ENCODE data around the gene TMEM44.

TMEM44 gene, protein sequence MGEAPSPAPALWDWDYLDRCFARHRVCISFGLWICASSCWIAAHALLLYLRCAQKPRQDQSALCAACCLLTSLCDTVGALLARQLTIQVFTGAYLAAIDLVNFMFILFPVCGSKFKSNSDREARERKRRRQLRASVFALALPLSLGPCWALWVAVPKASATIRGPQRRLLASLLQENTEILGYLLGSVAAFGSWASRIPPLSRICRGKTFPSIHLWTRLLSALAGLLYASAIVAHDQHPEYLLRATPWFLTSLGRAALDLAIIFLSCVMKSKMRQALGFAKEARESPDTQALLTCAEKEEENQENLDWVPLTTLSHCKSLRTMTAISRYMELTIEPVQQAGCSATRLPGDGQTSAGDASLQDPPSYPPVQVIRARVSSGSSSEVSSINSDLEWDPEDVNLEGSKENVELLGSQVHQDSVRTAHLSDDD

DNA sequence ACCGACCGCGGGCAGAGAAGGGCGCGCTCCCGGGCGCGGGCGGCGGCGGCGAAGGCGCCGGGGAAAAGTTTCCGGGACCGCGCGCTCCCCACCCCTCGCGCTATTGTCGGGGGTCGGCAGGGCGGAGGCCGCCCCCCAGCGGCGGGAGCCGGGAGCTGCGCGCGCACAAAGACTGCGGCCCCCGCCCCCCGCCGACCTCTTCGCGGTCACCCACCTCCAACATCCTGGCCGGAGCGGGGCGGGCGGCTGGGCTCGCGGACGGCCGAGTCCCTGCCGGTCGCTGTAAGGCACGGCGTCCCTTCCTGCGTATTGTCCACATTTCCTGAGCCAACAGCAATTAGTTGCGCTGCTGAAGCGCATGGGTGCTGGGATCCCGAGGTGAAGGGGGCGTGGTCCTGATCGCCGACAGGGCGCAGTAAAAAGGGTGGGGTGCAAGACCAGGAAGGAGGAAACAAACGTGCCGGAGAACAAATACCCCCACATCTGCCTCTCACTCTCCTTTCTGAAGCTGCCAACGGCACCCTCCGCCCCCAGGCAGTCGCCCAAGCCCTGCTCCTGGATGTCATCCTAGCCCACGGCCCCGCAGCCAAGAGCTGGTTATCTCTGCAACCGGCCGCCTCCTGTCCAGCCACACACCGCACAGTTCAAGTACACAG, at the start of gene TMEM44:
TMEM44 (minus strand) TSS at position 71 of the 656 bp plus-strand sequence. CDS start 204 bp downstream, outside the sequence.
- TF ChIP-seq, protein P1, sequence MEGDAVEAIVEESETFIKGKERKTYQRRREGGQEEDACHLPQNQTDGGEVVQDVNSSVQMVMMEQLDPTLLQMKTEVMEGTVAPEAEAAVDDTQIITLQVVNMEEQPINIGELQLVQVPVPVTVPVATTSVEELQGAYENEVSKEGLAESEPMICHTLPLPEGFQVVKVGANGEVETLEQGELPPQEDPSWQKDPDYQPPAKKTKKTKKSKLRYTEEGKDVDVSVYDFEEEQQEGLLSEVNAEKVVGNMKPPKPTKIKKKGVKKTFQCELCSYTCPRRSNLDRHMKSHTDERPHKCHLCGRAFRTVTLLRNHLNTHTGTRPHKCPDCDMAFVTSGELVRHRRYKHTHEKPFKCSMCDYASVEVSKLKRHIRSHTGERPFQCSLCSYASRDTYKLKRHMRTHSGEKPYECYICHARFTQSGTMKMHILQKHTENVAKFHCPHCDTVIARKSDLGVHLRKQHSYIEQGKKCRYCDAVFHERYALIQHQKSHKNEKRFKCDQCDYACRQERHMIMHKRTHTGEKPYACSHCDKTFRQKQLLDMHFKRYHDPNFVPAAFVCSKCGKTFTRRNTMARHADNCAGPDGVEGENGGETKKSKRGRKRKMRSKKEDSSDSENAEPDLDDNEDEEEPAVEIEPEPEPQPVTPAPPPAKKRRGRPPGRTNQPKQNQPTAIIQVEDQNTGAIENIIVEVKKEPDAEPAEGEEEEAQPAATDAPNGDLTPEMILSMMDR (conservative IDR thresholded peaks at IDR 0.05; ENCODE audit: low read depth, low read length): peak; percentile 39
- H3K4me3 ChIP-seq (ENCODE audit: low read depth, low read length): peak within 1 kb of the TSS; percentile 81
- DNase-seq (ENCODE audit: low read depth): peak; percentile 73

DNA sequence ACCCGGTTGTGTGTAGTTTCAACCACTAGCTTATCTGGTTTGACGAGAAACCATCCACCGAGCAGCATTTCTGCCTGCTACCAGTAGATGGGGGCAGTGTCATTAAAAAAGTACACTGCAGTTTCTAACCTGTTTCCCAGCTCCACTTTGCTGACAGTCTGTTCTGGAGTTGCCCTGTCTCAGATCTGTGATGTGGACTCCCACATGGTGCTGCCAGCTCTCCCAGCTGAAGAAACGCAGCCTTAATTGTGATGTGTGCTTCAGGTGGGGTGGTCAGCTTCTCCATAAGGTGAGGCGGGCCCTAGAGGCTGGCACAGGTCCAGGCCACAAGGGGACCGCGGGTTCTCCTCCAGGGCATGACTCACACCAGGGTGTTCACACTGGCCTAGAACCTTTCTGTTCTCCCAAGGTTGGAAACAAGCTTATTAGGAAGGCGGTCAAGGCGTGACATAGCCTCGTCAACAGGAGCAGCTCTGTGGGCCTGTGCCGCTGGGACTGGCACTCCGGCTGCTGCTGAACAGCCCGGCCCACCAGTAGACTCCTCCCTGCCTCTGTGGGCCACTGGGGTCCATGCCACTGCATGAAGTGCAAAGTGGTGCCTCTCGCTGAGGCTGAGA, 49.6 kb upstream of the TMEM44 start:
- peak; percentile 95 for DNase-seq (ENCODE audit: low read depth)
- TF ChIP-seq, protein P1 (conservative IDR thresholded peaks at IDR 0.05; ENCODE audit: low read depth, low read length): peak; percentile 96
- H3K4me3 ChIP-seq (ENCODE audit: low read depth, low read length): no peak overlapping the region

DNA sequence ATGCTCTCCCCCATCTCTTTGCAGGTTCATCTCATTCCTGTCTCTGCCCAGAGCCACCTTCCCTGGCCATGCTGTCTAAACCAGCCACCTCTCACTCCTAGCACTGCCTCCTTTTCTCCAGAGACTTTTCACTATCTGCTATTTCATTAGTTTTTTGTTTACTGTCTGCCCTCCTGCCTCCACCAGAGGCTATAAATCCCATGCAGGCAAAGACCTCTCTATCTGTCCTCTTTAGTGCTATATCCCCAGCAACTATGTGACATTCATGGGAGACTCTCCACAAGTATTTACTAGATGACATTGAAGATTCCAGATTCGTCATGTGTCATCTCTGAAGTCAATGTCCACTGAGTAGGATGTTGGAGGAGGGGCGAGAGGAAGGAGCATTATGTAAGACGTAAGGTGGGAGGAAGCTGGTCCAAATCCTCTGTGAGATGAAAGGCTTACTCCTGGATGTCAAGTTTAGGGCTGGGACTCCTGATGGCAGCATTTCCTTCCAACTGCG, 49.0 kb upstream of the TMEM44 start:
- TF ChIP-seq, protein P1 (conservative IDR thresholded peaks at IDR 0.05; ENCODE audit: low read depth, low read length): no peak
- DNase-seq (ENCODE audit: low read depth): no peak

DNA sequence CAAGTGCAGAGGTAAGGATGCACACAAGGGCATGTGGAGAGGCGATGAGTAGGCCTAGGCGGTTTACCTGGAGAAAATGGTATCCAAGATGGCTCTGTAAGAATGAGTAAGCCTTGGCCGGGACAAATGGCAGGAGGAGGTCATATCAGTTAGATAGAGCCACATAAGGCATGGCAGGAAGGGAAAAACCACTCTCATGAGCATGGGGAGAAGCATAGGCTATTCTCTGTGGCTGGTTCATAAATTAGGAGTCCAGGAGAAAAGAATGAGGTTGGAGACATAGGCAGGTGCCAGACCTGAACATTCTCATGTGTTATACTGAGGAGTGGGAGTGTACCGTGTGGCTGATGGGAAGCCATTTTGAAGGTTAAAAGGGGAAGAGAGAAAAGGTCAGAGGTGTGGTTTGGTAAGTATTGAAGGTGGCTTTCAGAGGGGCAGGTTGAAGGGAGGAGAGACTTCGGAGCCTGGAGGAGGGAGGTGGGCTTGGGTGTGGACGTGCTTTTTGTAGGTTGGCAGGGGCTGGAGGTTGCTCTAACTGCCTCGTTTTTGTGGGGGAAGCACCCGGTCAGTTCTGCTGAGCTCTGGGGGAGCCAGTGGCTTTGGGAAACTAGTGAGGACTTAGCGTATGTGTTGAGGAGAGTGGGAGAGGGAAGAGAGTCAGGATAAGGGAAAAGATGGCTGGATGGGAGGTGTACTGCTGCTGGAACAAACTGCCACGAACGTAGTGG, 47.8 kb upstream of the TMEM44 start:
- no peak for DNase-seq (ENCODE audit: low read depth)
- TF ChIP-seq, protein P1 (conservative IDR thresholded peaks at IDR 0.05; ENCODE audit: low read depth, low read length): no peak
- H3K4me3 ChIP-seq (ENCODE audit: low read depth, low read length): no peak overlapping the region

More for the DNA sequence above, 49.0 kb upstream of the TMEM44 start:
- no peak overlapping the region for H3K4me3 ChIP-seq (ENCODE audit: low read depth, low read length)

DNA sequence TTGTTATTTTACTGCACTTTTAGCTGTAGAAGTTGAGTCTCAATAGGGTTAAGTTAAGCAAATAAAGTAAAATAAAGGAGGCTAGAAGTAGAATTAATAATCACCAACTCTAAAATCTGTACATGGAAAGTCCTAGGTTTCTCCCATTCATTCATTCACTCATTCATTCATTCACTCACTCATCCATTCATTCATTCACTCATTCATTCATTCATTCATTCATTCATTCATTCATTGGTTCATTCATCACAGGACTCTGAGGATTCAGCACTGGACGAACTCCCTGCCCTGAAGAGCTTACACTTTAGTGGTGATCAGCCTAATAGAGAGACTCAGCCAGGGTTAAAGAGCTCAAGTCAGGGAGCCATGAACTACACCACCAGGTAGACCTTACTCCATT, 43.3 kb upstream of the TMEM44 start:
- TF ChIP-seq, protein P1 (conservative IDR thresholded peaks at IDR 0.05; ENCODE audit: low read depth, low read length): no peak
- no peak for DNase-seq (ENCODE audit: low read depth)
- no peak overlapping the region for H3K4me3 ChIP-seq (ENCODE audit: low read depth, low read length)

DNA sequence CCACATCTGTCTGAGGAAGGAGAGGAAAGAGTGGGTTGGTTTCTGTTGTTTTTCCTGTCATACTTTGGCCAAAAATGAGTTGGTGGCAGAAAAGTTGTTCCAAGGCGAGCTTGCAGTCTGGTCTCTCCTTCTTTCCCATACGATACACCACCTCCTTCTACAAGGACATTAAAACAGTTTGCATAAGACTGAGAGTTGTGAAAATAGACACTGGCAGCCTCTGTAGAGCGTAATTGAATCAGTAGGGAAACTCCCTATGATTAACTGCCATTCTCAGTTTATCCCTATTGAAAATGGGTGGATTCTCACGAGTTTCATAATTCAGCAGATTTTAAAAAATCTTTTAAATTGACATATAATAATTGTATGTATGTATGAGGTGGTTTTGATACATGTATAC, 42.5 kb upstream of the TMEM44 start:
- no peak for DNase-seq (ENCODE audit: low read depth)
- no peak overlapping the region for H3K4me3 ChIP-seq (ENCODE audit: low read depth, low read length)
- TF ChIP-seq, protein P1 (conservative IDR thresholded peaks at IDR 0.05; ENCODE audit: low read depth, low read length): no peak
